ENCODE data around the gene MSANTD7.

The MSANTD7 gene

DNA sequence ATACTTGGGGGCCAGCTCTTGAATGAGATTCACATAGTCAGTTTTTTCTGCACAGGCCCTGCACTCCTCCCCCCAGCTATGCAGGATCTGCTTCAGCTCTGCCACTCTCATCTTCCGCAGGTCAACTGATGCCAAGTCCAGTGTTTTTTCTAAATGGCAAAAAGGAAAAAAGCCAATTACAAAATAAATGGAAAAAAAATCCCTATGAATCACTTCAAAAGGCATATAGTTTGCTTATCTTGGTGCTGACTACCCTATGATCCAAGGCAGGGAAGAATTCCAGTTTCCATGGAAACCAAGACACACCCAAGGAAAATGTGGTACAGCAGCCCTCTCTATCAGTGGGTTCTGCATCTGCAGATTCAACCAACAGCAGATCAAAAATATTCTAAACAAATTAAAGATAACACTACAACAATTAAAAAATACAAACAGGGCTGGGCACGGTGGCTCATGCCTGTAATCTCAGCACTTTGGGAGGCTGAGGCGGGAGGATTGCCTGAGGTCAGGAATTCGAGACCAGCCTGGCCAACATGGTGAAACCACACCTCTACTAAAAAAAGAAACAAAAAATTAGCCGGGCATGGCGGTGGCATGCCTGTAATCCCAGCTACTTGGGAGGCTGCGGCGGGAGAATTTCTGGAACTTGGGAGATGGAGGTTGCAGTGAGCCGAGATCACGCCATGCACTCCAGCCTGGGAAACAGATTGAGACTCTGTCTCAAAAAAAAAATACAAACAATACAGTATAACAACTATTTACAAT is 17.9 kb upstream of the MSANTD7 start:
- Histone ChIP-seq H3K27me3 (ENCODE audit: insufficient read depth, low read length) (no peaks in the 10 kb centered on the region), H3K9me2 (ENCODE audit: low read depth, low read length) (no peaks in the 10 kb centered on the region), H2AFZ (ENCODE audit: low read length) (no peak overlapping the region), H4K20me1 (ENCODE audit: insufficient read depth, low read length) (no peaks in the 10 kb centered on the region), H3K4me1 (ENCODE audit: insufficient read depth, low read length, severe bottlenecking) (peaks cover 16% of the 10 kb centered on the region), H3K9ac (ENCODE audit: low read length) (no peak overlapping the region), H3K36me3 (ENCODE audit: insufficient read depth, low read length) (no peaks in the 10 kb centered on the region), H3F3A (ENCODE audit: insufficient read depth, low read length) (no peaks in the 10 kb centered on the region), H3K9me3 (ENCODE audit: low read length) (no peaks in the 10 kb centered on the region), H3K27ac (ENCODE audit: low read depth, low read length, poor library complexity, severe bottlenecking) (no peak overlapping the region), H3K4me3 (ENCODE audit: low read depth, low read length, poor library complexity, severe bottlenecking) (no peak overlapping the region), H3K4me2 (ENCODE audit: low read length) (no peak overlapping the region), H3K79me2 (ENCODE audit: insufficient read depth, low read length) (no peaks in the 10 kb centered on the region)
- TF ChIP-seq, protein P1, sequence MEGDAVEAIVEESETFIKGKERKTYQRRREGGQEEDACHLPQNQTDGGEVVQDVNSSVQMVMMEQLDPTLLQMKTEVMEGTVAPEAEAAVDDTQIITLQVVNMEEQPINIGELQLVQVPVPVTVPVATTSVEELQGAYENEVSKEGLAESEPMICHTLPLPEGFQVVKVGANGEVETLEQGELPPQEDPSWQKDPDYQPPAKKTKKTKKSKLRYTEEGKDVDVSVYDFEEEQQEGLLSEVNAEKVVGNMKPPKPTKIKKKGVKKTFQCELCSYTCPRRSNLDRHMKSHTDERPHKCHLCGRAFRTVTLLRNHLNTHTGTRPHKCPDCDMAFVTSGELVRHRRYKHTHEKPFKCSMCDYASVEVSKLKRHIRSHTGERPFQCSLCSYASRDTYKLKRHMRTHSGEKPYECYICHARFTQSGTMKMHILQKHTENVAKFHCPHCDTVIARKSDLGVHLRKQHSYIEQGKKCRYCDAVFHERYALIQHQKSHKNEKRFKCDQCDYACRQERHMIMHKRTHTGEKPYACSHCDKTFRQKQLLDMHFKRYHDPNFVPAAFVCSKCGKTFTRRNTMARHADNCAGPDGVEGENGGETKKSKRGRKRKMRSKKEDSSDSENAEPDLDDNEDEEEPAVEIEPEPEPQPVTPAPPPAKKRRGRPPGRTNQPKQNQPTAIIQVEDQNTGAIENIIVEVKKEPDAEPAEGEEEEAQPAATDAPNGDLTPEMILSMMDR (IDR thresholded peaks at IDR 0.05; ENCODE audit: low read length): no peak
- no peak for TF ChIP-seq EZH2 (IDR thresholded peaks at IDR 0.05; ENCODE audit: borderline replicate concordance, low read length)

DNA sequence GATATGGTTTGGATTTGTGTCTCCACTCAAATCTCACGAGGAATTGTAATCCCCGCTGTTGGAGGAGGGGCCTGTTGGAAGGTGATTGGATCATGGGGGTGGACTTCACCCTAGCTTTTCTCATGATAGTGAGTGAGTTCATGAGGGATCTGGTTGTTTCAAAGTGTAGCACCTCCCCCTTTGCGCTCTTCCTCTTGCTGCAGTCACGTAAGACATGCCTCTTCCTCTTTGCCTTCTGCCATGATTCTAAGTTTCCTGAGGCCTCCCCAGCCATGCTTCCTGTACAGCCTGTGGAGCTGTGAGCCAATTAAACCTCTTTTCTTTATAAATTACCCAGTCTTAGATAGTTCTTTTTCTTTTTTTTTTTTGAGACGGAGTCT is 17.3 kb upstream of the MSANTD7 start:
- H3K9me3 ChIP-seq (ENCODE audit: low read length): no peaks in the 10 kb centered on the region
- no peak for TF ChIP-seq EZH2 (IDR thresholded peaks at IDR 0.05; ENCODE audit: borderline replicate concordance, low read length)
- TF ChIP-seq, protein P1 (IDR thresholded peaks at IDR 0.05; ENCODE audit: low read length): no peak

DNA sequence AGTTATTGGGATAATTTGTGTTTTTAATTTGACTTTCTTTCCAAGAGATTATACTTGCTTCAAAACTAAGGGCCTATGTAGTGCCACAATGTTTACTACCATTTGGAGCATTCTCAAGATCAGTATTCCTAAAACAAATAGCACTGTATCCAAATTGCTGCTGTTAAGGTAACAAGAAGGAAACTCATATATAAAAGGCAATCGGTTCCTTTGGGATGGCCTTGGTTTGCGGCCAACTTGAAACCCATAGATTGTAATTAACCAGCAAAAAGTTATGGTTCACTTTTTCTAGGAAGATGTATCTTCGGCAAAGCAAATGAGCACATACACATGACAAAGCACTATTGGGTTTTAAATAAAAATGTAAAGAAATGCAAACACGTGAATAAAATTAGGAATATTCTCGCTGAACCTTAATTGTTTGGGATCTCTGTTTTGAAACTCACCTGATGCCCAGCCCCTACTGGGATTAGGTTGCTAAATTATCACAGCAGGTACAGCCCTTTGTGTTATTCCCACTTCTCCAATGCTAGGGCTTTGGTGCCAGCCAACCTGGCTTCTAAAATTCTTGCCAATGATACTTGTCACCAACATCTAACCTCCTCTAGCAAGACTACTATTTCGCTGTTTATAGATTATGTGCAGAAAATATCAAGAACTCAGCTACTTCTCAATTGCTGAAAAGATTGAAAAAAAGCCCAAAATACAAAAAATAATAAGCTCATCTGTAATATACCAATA is 16.3 kb upstream of the MSANTD7 start:
- no peak overlapping the region for H2AFZ ChIP-seq (ENCODE audit: low read length)
- no peak overlapping the region for H3K4me3 ChIP-seq (ENCODE audit: low read depth, low read length, poor library complexity, severe bottlenecking)
- no peaks in the 10 kb centered on the region for H3K36me3 ChIP-seq (ENCODE audit: insufficient read depth, low read length)
- TF ChIP-seq EZH2 (IDR thresholded peaks at IDR 0.05; ENCODE audit: borderline replicate concordance, low read length): no peak
- TF ChIP-seq, protein P1 (IDR thresholded peaks at IDR 0.05; ENCODE audit: low read length): no peak
- H3K79me2 ChIP-seq (ENCODE audit: insufficient read depth, low read length): no peaks in the 10 kb centered on the region
- no peaks in the 10 kb centered on the region for H3K27me3 ChIP-seq (ENCODE audit: insufficient read depth, low read length)
- no peak overlapping the region for H3K4me2 ChIP-seq (ENCODE audit: low read length)
- no peaks in the 10 kb centered on the region for H4K20me1 ChIP-seq (ENCODE audit: insufficient read depth, low read length)
- no peaks in the 10 kb centered on the region for H3K9me2 ChIP-seq (ENCODE audit: low read depth, low read length)
- no peak overlapping the region for H3K9ac ChIP-seq (ENCODE audit: low read length)
- H3K4me1 ChIP-seq (ENCODE audit: insufficient read depth, low read length, severe bottlenecking): peaks cover 16% of the 10 kb centered on the region
- H3K9me3 ChIP-seq (ENCODE audit: low read length): no peaks in the 10 kb centered on the region
- no peak overlapping the region for H3K27ac ChIP-seq (ENCODE audit: low read depth, low read length, poor library complexity, severe bottlenecking)
- no peaks in the 10 kb centered on the region for H3F3A ChIP-seq (ENCODE audit: insufficient read depth, low read length)

More for the DNA sequence above, 17.3 kb upstream of the MSANTD7 start:
- Histone ChIP-seq H3K4me2 (ENCODE audit: low read length) (no peak overlapping the region), H4K20me1 (ENCODE audit: insufficient read depth, low read length) (no peaks in the 10 kb centered on the region), H3F3A (ENCODE audit: insufficient read depth, low read length) (no peaks in the 10 kb centered on the region), H3K4me1 (ENCODE audit: insufficient read depth, low read length, severe bottlenecking) (peaks cover 16% of the 10 kb centered on the region), H2AFZ (ENCODE audit: low read length) (no peak overlapping the region), H3K27ac (ENCODE audit: low read depth, low read length, poor library complexity, severe bottlenecking) (no peak overlapping the region), H3K9ac (ENCODE audit: low read length) (no peak overlapping the region), H3K79me2 (ENCODE audit: insufficient read depth, low read length) (no peaks in the 10 kb centered on the region), H3K9me2 (ENCODE audit: low read depth, low read length) (no peaks in the 10 kb centered on the region), H3K4me3 (ENCODE audit: low read depth, low read length, poor library complexity, severe bottlenecking) (no peak overlapping the region), H3K27me3 (ENCODE audit: insufficient read depth, low read length) (no peaks in the 10 kb centered on the region), H3K36me3 (ENCODE audit: insufficient read depth, low read length) (no peaks in the 10 kb centered on the region)
